Measurements from ENCODE around the gene TBRG4.
A peak's percentile ranks its signal among the peaks of the same experiment; 100 is the strongest.

Gene TBRG4

DNA sequence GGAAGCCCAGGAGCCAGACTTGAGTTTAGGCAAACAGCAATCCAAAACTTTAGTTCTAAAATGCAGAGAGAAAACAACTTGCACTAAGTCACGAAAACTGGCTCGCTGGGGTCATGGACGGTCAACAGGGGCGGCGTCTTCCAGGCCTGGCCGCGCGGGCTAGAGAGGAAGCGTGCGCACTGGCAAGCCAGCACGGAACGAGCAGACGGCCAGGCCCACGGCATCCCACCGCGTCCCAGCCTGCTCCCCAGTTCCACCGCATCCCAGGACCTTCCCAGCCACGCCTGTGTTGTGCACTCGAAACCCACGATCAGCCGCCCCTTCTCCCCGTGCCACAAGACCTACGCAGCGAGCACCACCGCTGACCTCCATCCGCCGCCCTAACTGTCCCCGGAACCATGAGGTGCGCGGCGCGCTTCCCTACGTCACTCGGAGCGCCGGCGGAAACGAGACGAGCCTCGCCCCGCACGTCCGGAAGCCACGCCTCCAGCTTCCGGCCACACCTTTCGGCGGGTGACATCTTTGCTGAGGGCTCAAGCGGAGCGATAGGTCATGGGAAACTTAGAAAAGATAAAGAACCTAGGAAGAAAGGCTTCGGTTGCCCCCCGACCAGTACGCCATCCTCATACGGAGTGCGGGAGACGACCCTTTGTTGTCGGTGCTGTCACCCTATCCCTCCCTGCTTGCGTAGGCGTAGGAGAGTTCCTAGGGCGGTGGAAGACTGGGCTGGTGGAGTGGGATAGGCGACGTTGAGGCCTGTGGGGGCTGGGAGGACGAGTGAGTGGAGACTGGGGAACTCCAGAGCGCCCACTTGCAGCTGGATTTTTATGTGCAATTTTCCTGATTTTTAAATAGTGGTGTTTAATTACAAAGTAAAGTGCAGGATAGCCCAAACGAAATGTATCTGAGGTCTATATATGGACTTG, at the start of gene TBRG4:
TSS of gene TBRG4 (minus strand) at position 400 of the 926 bp plus-strand sequence. CDS start 2,460 bp downstream, outside the sequence.
- peak within 1 kb of the TSS; percentile 95 for H3K27ac ChIP-seq
- TF ChIP-seq ZFX (IDR thresholded peaks at IDR 0.05; ENCODE audit: borderline replicate concordance): no peak
- TF ChIP-seq, protein P1, sequence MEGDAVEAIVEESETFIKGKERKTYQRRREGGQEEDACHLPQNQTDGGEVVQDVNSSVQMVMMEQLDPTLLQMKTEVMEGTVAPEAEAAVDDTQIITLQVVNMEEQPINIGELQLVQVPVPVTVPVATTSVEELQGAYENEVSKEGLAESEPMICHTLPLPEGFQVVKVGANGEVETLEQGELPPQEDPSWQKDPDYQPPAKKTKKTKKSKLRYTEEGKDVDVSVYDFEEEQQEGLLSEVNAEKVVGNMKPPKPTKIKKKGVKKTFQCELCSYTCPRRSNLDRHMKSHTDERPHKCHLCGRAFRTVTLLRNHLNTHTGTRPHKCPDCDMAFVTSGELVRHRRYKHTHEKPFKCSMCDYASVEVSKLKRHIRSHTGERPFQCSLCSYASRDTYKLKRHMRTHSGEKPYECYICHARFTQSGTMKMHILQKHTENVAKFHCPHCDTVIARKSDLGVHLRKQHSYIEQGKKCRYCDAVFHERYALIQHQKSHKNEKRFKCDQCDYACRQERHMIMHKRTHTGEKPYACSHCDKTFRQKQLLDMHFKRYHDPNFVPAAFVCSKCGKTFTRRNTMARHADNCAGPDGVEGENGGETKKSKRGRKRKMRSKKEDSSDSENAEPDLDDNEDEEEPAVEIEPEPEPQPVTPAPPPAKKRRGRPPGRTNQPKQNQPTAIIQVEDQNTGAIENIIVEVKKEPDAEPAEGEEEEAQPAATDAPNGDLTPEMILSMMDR (IDR thresholded peaks at IDR 0.05): peak; percentile 76

DNA sequence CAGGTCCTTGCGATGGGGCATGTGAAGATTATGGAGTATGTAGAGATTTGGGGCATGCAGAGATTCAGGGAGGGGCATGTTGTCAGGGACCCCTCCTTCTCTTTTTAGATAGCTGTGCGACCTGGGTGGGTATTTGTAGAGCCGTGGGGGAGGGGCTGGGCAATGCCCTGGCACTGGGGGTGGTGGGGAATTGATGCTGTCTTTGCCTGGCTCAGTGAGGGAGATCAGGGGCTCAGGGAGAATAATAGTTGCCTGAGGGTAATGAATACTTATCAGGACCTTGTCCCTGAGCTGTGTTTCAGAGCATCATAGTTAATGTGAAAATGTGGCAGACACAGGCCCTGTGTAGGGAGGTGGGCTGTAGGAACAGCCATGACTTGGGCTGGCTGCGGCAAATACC, 49.6 kb upstream of the TBRG4 start:
- no peak for TF ChIP-seq ZFX (IDR thresholded peaks at IDR 0.05; ENCODE audit: borderline replicate concordance)
- TF ChIP-seq, protein P1 (IDR thresholded peaks at IDR 0.05): no peak
- no peak overlapping the region for H3K27ac ChIP-seq

DNA sequence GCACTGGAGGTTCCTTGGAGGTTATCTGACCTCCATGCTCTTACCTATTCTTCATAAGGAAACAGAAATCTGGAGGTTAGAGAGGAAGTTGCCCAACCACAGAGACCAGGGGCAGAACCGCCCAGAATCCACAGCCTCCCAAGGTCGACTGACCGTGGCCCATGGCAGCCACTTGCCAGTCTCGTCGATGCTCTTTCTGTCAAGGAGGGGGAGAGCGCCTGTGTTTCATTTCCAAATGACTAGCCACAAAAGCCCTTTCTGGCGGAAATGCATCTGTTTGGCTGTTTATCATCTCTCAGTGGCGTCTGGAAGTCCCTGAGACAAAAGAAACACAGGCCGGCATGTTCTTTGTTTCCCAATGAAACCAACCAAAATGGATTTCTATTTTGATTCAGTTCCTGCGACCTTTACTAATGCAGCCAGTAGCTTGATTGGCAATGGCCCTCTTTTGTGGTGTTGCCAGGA, 49.0 kb upstream of the TBRG4 start:
- TF ChIP-seq, protein P1 (IDR thresholded peaks at IDR 0.05): no peak
- TF ChIP-seq ZFX (IDR thresholded peaks at IDR 0.05; ENCODE audit: borderline replicate concordance): no peak
- H3K27ac ChIP-seq: no peak overlapping the region

DNA sequence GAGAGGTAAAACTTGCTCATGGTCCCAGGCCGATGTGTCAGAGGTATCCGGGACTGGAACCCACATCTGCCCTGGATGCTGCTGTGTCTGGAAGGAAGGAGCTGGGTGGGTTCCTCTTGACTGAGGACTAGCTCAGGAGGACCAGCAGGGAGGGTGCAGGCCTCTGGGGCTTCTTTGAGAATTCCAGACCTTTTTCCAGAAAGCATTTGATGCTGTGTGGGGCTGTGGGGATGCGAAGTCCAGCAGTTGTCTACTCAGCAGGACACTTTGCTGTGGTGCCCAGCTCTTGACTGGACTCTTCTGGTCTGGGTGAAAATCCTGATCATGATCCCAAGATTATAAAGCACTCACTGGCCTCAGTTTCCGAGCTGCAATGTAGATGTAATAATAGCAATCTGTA, 47.8 kb upstream of the TBRG4 start:
- H3K27ac ChIP-seq: no peak overlapping the region
- TF ChIP-seq, protein P1 (IDR thresholded peaks at IDR 0.05): no peak
- no peak for TF ChIP-seq ZFX (IDR thresholded peaks at IDR 0.05; ENCODE audit: borderline replicate concordance)

DNA sequence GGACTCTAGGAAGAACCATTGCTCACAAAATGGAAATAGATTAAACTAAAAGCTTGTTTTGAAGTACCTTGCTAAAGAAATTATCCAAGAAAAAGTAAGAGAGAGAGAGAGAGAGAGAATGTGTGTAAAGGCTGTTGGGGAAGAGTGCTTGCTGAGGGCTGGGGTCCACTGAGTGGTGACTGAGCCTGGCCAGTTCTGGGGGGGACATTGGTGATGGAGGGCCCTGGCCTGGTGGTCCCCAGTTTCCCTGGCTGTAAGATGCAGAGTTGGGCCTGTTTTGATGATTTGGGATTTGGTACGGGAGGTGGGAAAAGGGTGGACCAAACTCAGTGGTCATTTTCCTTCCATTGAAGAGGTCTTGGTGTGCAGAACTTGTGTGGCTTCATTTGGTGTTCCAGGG, 47.0 kb upstream of the TBRG4 start:
- H3K27ac ChIP-seq: no peak overlapping the region
- TF ChIP-seq ZFX (IDR thresholded peaks at IDR 0.05; ENCODE audit: borderline replicate concordance): no peak
- TF ChIP-seq, protein P1 (IDR thresholded peaks at IDR 0.05): no peak

DNA sequence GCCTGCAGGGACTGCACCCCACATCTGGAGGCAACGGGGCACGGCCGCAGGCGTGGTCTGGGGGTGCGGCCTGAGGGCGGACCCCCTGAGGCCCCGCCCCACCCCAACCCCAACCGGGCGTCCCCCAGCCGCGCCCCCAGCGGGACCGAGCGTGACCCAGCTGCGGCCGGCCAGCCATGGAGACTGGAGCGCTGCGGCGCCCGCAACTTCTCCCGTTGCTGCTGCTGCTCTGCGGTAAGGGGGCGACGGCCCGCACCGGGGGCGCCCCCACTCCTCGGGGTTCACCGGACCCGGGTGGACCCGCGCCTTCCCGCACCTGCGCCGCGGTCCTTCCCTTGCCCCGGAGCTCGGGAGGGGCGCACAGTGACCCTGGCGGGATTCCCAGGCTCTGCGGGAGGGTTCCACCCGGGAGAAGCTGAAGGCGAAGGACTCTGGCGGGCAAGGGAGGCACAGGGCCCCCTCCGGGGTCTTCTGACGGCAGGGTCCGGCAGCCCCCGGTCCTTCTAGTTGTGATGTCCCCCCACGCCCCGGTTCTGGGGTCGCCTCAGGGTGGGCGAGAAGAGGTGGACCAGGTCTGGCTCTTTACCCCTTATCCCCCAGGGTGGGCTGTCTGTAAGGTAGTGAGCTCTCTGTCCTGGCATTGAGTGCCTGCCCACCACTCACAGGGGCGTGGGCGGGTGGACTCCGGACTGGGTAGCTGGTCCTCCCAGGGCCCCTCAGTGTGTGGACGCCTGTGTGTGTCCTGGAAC, 46.3 kb upstream of the TBRG4 start, which contains the start of gene RAMP3:
TSS of gene RAMP3 (plus strand) at position 139 of the 749 bp plus-strand sequence. CDS start at position 177, 38 bp downstream.
- TF ChIP-seq, protein P1 (IDR thresholded peaks at IDR 0.05): no peak
- TF ChIP-seq ZFX (IDR thresholded peaks at IDR 0.05; ENCODE audit: borderline replicate concordance): no peak
- no peak within 1 kb of the TSS for H3K27ac ChIP-seq

Measured in 22Rv1 (cell line).